ENCODE measurements around the gene RFX7.
"Not testable (repeated sequence)": the region's sequence is repeated elsewhere in the genome, so short reads cannot be mapped to it uniquely, and the experiment has no call there.

RFX7 gene

DNA sequence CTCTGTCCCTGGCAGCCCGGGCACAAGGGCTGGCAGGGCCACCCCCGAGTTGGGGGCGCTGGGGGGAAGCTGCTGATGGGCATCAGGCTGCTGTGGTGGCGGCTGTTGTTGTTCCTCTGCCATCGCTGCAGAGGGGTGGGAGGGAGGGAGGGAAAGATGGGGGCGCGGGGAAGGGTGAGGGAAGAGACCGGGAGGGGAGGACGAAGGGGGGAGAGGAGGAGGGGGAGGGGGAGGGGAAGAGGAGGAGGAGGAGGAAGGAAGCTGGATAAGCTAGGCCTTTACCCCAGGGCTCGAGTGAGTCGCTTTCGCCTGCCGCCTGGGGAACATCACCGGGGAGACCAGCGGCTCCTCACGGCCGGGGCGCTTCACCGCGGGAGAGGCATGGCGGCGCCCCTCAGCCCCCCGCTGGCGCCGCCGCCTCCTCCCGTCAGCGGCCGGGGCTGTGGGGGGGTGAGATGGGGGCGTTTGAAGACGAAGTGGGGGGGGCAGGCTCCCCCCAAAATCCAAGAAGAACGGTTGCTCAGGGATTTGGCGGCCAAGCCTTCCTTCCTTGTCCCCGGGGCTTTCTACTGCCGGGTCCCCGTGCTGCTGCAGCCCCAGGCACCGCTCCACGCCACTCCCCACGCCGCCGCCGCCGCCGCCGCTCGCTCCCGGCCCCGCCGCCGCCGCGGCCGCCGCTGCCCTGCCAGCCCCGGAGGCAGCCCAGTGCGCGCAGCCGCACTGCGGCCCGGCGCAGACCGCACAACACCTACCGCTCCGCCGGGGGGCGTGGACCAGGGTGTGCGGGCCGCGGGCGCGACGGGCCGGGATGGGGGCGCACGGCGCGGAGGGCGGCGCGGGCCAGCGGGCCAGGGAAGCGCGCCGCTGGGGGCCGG, at the start of gene RFX7:
RFX7 (minus strand) TSS at position 717 of the 875 bp plus-strand sequence; CDS start at position 123, 594 bp downstream.
- Mint-ChIP-seq H3K27ac (peak within 1 kb of the TSS; percentile 90), H3K36me3 (peaks cover 3% of the 10 kb centered on the region), H3K4me3 (peak within 1 kb of the TSS; percentile 93), H3K27me3 (no peaks in the 10 kb centered on the region), H3K4me1 (peaks cover 52% of the 10 kb centered on the region), H3K9me3 (no peaks in the 10 kb centered on the region)

GRCh38 chr15:56292546-56293316, 49.1 kb upstream of the RFX7 start:
- Mint-ChIP-seq H3K36me3 (peaks cover 4% of the 10 kb centered on the region), H3K9me3 (peaks cover 15% of the 10 kb centered on the region), H3K4me3 (no peak overlapping the region), H3K27me3 (peaks cover 3% of the 10 kb centered on the region), H3K4me1 (no peaks in the 10 kb centered on the region), H3K27ac (no peak overlapping the region)

DNA sequence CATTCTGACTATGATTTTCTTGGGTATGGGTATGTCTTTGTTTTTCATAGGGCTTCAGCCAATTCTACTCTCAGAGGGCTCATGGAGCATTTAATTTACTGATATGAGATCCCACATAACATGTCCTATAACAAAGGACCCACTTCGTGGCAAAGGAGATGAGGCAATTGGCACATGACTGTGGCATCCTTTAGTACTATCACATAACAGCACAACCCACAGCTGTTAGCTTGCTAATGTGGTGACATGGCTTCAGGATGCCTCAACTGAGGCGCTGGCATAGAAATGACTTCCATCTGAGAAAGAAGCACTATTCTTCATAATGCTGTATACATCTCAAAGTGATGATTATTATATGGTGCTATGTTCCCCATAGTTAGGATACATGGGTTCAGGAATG, 48.1 kb upstream of the RFX7 start:
- Mint-ChIP-seq H3K36me3 (peaks cover 3% of the 10 kb centered on the region), H3K4me3 (no peak overlapping the region)

DNA sequence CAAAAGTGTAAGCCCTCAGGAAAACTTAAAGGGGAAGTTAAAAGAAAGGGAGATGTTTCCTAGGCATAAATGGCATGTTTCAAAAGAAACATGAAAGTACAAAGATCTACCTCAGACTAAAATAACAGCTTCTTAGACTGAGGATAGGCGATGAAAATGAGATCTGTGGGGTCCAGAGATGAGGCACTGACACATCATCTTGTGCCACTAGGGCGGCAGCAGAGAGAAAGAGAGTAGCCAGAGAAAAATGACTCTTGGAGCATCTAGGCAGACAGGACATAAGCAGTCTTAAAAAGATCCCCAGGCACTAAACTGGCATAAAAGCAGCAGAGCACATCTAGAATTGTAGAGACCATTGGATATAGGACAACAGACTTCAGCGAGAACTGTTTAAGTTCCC, 42.5 kb upstream of the RFX7 start:
- Mint-ChIP-seq H3K4me3 (no peak overlapping the region), H3K9me3 (peaks cover 15% of the 10 kb centered on the region), H3K36me3 (peaks cover 1% of the 10 kb centered on the region)

More for the DNA sequence above, 48.1 kb upstream of the RFX7 start:
- Mint-ChIP-seq H3K4me1 (no peaks in the 10 kb centered on the region), H3K27ac (no peak overlapping the region), H3K27me3 (peaks cover 3% of the 10 kb centered on the region), H3K9me3 (peaks cover 15% of the 10 kb centered on the region)

GRCh38 chr15:56281145-56281544, 37.5 kb upstream of the RFX7 start:
- Mint-ChIP-seq H3K36me3 (peaks cover 4% of the 10 kb centered on the region), H3K4me3 (no peak overlapping the region), H3K4me1 (no peaks in the 10 kb centered on the region), H3K9me3 (peaks cover 13% of the 10 kb centered on the region), H3K27ac (no peak overlapping the region), H3K27me3 (no peaks in the 10 kb centered on the region)

More for the DNA sequence above, 42.5 kb upstream of the RFX7 start:
- H3K4me1 Mint-ChIP-seq: no peaks in the 10 kb centered on the region
- H3K27ac Mint-ChIP-seq: no peak overlapping the region
- peaks cover 3% of the 10 kb centered on the region for H3K27me3 Mint-ChIP-seq

GRCh38 chr15:56273724-56274123, 30.0 kb upstream of the RFX7 start:
- H3K27me3 Mint-ChIP-seq: no peaks in the 10 kb centered on the region
- H3K4me1 Mint-ChIP-seq: no peaks in the 10 kb centered on the region
- no peak overlapping the region for H3K27ac Mint-ChIP-seq
- no peak overlapping the region for H3K4me3 Mint-ChIP-seq
- H3K9me3 Mint-ChIP-seq: peaks cover 35% of the 10 kb centered on the region
- peaks cover 16% of the 10 kb centered on the region for H3K36me3 Mint-ChIP-seq

GRCh38 chr15:56272454-56272853, 28.8 kb upstream of the RFX7 start:
- Mint-ChIP-seq H3K4me3 (no peak overlapping the region), H3K4me1 (no peaks in the 10 kb centered on the region), H3K9me3 (peaks cover 28% of the 10 kb centered on the region), H3K36me3 (peaks cover 21% of the 10 kb centered on the region), H3K27ac (no peak overlapping the region), H3K27me3 (no peaks in the 10 kb centered on the region)

DNA sequence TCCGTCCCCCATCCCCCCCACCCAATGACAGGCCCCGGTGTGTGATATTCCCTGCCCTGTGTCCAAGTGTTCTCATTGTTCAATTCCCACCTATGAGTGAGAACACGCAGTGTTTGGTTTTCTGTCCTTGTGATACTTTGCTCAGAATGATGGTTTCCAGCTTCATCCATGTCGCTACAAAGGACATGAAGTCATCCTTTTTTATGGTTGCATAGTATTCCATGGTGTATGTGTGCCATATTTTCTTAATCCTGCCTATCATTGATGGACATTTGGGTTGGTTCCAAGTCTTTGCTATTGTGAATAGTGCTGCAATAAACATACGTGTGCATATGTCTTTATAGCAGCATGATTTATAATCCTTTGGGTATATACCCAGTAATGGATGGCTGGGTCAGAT, 22.8 kb upstream of the RFX7 start:
- Mint-ChIP-seq H3K36me3 (peaks cover 13% of the 10 kb centered on the region), H3K27ac (peak overlapping the region; percentile 12)
- H3K4me1 Mint-ChIP-seq, H3K9me3 Mint-ChIP-seq, H3K4me3 Mint-ChIP-seq, H3K27me3 Mint-ChIP-seq: not testable (repeated sequence)

GRCh38 chr15:56261854-56262509, 18.3 kb upstream of the RFX7 start:
- H3K9me3 Mint-ChIP-seq: no peaks in the 10 kb centered on the region
- H3K36me3 Mint-ChIP-seq: peaks cover 5% of the 10 kb centered on the region
- no peak overlapping the region for H3K4me3 Mint-ChIP-seq
- no peak overlapping the region for H3K27ac Mint-ChIP-seq
- no peaks in the 10 kb centered on the region for H3K4me1 Mint-ChIP-seq
- peaks cover 4% of the 10 kb centered on the region for H3K27me3 Mint-ChIP-seq

DNA sequence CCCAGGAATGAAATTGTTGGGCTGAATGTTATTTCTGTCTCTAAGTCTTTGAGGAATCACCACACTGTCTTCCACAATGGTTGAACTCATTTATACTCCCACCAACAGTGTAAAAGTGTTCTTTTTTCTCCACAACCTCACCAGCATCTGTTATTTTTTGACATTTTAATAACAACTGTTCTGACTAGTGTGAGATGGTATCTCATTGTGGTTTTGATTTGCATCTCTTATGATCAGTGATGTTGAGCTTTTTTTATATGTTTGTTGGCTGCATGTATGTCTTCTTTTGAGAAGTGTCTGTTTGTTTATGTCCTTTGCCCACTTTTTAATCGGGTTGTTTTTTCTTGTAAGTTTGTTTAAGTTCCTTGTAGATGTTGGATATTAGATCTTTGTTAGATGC, 13.6 kb upstream of the RFX7 start:
- peaks cover 14% of the 10 kb centered on the region for H3K27me3 Mint-ChIP-seq
- H3K27ac Mint-ChIP-seq, H3K36me3 Mint-ChIP-seq, H3K9me3 Mint-ChIP-seq, H3K4me3 Mint-ChIP-seq, H3K4me1 Mint-ChIP-seq: not testable (repeated sequence)

- peaks cover 14% of the 10 kb centered on the region for H3K27me3 Mint-ChIP-seq
- H3K9me3 Mint-ChIP-seq: no peaks in the 10 kb centered on the region
- no peak overlapping the region for H3K4me3 Mint-ChIP-seq
- no peaks in the 10 kb centered on the region for H3K4me1 Mint-ChIP-seq
- H3K36me3 Mint-ChIP-seq: peaks cover 1% of the 10 kb centered on the region
- no peak overlapping the region for H3K27ac Mint-ChIP-seq
These were observed 10.6 kb upstream of the RFX7 start for GRCh38 chr15:56254265-56254664.

DNA sequence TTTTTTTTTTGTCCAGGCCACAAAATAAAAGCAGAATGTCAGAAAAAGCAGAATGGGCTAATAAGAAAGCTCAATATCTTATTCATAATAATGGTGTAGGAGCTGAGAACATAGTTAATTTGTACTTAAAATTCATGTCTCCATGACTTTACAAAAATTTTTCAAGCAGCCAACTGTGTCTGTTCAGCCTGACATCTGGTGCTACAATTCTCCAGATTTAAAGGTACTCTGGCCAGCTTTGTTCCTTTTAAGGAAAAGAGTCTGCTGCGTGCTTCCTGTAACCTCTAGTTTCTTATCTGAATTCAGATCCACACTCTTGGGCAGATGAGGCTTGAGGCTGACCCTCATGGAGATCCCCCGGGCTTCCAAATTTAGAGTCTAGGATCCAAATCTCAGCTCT, 8.7 kb upstream of the RFX7 start:
- H3K4me3 Mint-ChIP-seq: no peak overlapping the region

DNA sequence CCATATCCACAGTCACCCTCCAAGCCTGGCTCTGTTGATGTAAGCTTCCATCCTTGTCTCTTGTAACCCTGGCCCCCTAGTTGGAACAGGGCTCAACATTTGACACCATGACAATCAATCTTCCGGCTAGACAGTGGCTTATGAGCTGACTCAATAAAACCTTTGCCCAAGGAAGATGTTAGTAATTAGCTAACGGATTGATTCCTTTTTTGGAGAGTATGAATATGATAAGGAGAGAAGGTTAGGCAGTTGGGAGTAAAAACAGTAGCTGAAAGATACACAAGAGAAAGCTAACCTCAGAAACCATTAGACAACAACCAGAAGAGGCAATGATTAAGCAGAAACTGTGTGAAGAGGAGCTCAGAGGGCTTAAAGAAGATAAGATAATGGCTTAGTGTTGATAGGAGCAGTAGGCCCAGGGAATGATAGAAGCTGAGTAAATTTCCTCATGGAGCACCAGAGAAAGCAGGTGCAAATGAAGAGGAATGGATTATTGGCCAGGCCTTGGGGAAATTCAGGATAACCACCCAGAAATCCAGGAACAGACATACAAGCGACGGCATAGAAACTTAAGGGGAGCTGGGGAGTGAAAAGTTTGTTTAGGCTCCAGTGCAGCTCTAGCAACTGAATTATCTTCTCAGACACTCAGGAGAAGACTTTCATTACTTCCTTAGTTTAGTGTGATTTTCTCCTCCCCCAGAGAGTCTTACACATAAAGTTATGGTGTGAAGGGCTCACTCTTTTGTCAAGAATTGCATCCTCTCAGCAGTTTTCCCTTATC, 7.8 kb upstream of the RFX7 start:
- Mint-ChIP-seq H3K27me3 (peaks cover 9% of the 10 kb centered on the region), H3K9me3 (no peaks in the 10 kb centered on the region), H3K4me1 (no peaks in the 10 kb centered on the region), H3K27ac (no peak overlapping the region), H3K4me3 (no peak overlapping the region), H3K36me3 (no peaks in the 10 kb centered on the region)

More for the DNA sequence above, 8.7 kb upstream of the RFX7 start:
- Mint-ChIP-seq H3K27ac (no peak overlapping the region), H3K4me1 (no peaks in the 10 kb centered on the region), H3K27me3 (peaks cover 12% of the 10 kb centered on the region), H3K36me3 (no peaks in the 10 kb centered on the region), H3K9me3 (no peaks in the 10 kb centered on the region)

DNA sequence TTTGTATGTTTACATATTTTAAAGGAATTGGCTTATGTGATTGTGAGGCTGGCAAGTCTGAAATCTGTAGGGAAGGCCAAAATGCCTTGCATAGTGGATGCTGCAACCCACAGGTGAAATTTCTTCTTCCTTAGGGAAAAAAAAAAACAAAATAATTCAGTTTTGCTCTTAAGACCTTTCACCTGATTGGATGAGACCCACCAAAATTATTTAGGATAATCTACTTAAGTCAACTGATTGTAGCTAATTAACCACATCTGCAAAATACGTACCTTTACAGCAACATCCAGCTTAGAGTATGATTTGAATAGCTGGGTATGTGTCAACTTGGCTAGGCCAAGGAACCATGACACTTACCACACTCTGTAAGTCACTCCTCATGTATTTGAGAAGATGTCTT, 6.9 kb upstream of the RFX7 start:
- Mint-ChIP-seq H3K4me1 (peaks cover 6% of the 10 kb centered on the region), H3K27ac (no peak overlapping the region), H3K27me3 (peaks cover 8% of the 10 kb centered on the region), H3K36me3 (no peaks in the 10 kb centered on the region), H3K9me3 (no peaks in the 10 kb centered on the region), H3K4me3 (no peak overlapping the region)

DNA sequence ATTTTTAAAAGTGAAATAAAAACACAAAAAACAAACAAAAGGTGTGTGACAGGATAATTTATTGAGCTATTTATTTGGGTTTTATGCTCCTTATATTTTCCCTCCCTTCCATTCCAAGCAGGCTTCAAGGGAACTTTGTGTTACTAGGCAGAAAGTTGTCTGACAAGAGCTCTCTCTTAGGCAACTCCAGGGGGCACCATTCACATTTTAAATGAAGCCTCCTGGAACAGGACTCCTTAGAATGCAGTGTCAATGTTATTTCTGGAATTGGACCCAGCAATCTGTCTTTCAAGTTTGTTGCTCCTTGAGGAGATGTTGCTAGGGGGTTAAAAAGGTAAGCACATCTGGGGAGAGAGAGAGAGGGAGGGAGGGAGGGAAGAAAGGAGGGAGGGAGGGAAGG, 5.4 kb upstream of the RFX7 start:
- Mint-ChIP-seq H3K36me3 (no peaks in the 10 kb centered on the region), H3K9me3 (no peaks in the 10 kb centered on the region), H3K4me3 (no peak overlapping the region), H3K4me1 (peaks cover 21% of the 10 kb centered on the region), H3K27me3 (peaks cover 5% of the 10 kb centered on the region), H3K27ac (no peak overlapping the region)

Data from activated naive CD4-positive, alpha-beta T cell treated with anti-CD3 and anti-CD28 coated beads, Interleukin-2, amount 50 U/mL, for 24 hours (primary cell).